Fibroblast of villous mesenchyme (primary cell): ENCODE data around the gene CDH4. TPM values are rescaled to one million over a fixed set of nuclear protein-coding genes. Genes with fewer than 3 reads are reported as not detected.

Source experiments
- DNase-seq: peaks from one replicate; pipeline ENCODE4 v3.0.0-alpha.2; 2010; ENCODE audit warnings: low read depth
- H3K4me3 ChIP-seq: 2 replicates; pipeline ENCODE4 v1.5.1; 2011; ENCODE audit warnings: low read depth, mild to moderate bottlenecking, low read length
- CTCF ChIP-seq: IDR thresholded peaks from 2 replicates; pipeline ENCODE4 v1.5.1; 2012; ENCODE audit warnings: low read depth, mild to moderate bottlenecking, low read length; ENCODE audit not compliant: insufficient read depth
- total RNA-seq: library from RNA; depleted of rRNA; stranded (reverse); fragments of >200 nt; gene quantifications from 2 replicates; pipeline ENCODE4 v1.2.3, GENCODE V29; 2012

CDH4 gene
- total RNA-seq, 1 donor = 1.7 TPM

DNA sequence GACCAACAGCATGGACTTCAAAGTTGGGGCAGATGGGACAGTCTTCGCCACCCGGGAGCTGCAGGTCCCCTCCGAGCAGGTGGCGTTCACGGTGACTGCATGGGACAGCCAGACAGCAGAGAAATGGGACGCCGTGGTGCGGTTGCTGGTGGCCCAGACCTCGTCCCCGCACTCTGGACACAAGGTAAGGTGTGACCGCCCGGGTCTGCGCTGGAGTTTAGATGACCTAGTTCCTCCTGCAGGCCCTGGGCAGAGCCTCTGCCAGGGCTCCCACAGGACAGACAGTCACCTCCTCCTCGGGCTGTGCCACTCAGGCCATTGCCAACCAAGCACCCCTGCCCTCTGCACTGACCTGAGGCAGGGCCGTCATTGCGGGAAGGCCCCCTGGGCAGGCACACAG lies 491.5 kb downstream of the CDH4 start:
- no peak for TF ChIP-seq CTCF
- H3K4me3 ChIP-seq = no peak overlapping the region
- no peak for DNase-seq

- no peak overlapping the region for H3K4me3 ChIP-seq
- no peak for TF ChIP-seq CTCF
- DNase-seq = no peak
Observed at GRCh38 chr20:61744691-61745396, 492.8 kb downstream of the CDH4 start.

- no peak overlapping the region for H3K4me3 ChIP-seq
- no peak for DNase-seq
- no peak for TF ChIP-seq CTCF
Observed at GRCh38 chr20:61745397-61746146, 493.5 kb downstream of the CDH4 start.

GRCh38 chr20:61746147-61746646 lies 494.1 kb downstream of the CDH4 start:
- no peak overlapping the region for H3K4me3 ChIP-seq
- no peak for DNase-seq
- TF ChIP-seq CTCF = no peak

GRCh38 chr20:61746781-61747180 lies 494.7 kb downstream of the CDH4 start:
- no peak overlapping the region for H3K4me3 ChIP-seq
- no peak for TF ChIP-seq CTCF
- no peak for DNase-seq

GRCh38 chr20:61748376-61748775 lies 496.3 kb downstream of the CDH4 start:
- TF ChIP-seq CTCF = no peak
- DNase-seq = peak; percentile 40
- no peak overlapping the region for H3K4me3 ChIP-seq
